Nephron (organoid): ENCODE measurements around the gene TENT5A.

Experiments used
- H3K27ac Mint-ChIP-seq, 3 experiments: 2 replicates each; pipeline ENCODE4 v1.8.0; 2020; ENCODE audit warnings: mixed read lengths in 3 of 3, mild to moderate bottlenecking in 2 of 3, moderate library complexity in 1 of 3
- H3K27me3 Mint-ChIP-seq: 2 replicates; pipeline ENCODE4 v1.8.0; 2021; ENCODE audit warnings: low read depth, mild to moderate bottlenecking, moderate library complexity, mixed read lengths
- H3K36me3 Mint-ChIP-seq: 2 replicates; pipeline ENCODE4 v1.8.0; 2020; ENCODE audit warnings: low read depth, mixed read lengths
- H3K4me1 Mint-ChIP-seq: 2 replicates; pipeline ENCODE4 v1.8.0; 2020; ENCODE audit warnings: mixed read lengths
- H3K4me3 Mint-ChIP-seq, 3 experiments: 2 replicates each; pipeline ENCODE4 v1.8.0; 2020; ENCODE audit warnings: mild to moderate bottlenecking in 3 of 3, mixed read lengths in 3 of 3, moderate library complexity in 2 of 3
- H3K9me3 Mint-ChIP-seq: 2 replicates; pipeline ENCODE4 v1.8.0; 2020; ENCODE audit warnings: mixed read lengths
- CTCF ChIP-seq, 3 experiments: fragments of 200-600 bp; sonication (generic); IDR thresholded peaks; one replicate each; pipeline ENCODE4 v1.5.0; 2021; ENCODE audit warnings: antibody characterized with exemption in 3 of 3; ENCODE audit not compliant: unreplicated experiment in 3 of 3

Gene TENT5A

GRCh38 chr6:81714684-81715083 is 37.8 kb downstream of the TENT5A start:
- Mint-ChIP-seq H3K27ac (no peak overlapping the region), H3K4me3 (no peak overlapping the region), H3K36me3 (no peaks in the 10 kb centered on the region), H3K4me1 (no peaks in the 10 kb centered on the region), H3K9me3 (no peaks in the 10 kb centered on the region), H3K27me3 (no peaks in the 10 kb centered on the region)
- no peak for TF ChIP-seq CTCF (IDR thresholded peaks at IDR 0.05; ENCODE audit: unreplicated experiment in 3 of 3)

GRCh38 chr6:81713205-81713604 is 39.3 kb downstream of the TENT5A start:
- Mint-ChIP-seq H3K27me3 (no peaks in the 10 kb centered on the region), H3K36me3 (no peaks in the 10 kb centered on the region), H3K4me1 (no peaks in the 10 kb centered on the region), H3K27ac (no peak overlapping the region), H3K9me3 (no peaks in the 10 kb centered on the region), H3K4me3 (no peak overlapping the region)
- TF ChIP-seq CTCF (IDR thresholded peaks at IDR 0.05; ENCODE audit: unreplicated experiment in 3 of 3) = no peak

GRCh38 chr6:81708113-81708699 is 44.3 kb downstream of the TENT5A start:
- TF ChIP-seq CTCF (IDR thresholded peaks at IDR 0.05; ENCODE audit: unreplicated experiment in 3 of 3) = no peak
- Mint-ChIP-seq H3K27ac (no peak overlapping the region), H3K9me3 (no peaks in the 10 kb centered on the region), H3K27me3 (no peaks in the 10 kb centered on the region), H3K4me1 (no peaks in the 10 kb centered on the region), H3K4me3 (no peak overlapping the region), H3K36me3 (no peaks in the 10 kb centered on the region)

- Mint-ChIP-seq H3K4me1 (no peaks in the 10 kb centered on the region), H3K27ac (no peak overlapping the region), H3K9me3 (no peaks in the 10 kb centered on the region), H3K36me3 (no peaks in the 10 kb centered on the region), H3K4me3 (no peak overlapping the region), H3K27me3 (no peaks in the 10 kb centered on the region)
- TF ChIP-seq CTCF (IDR thresholded peaks at IDR 0.05; ENCODE audit: unreplicated experiment in 3 of 3) = no peak
Measured at GRCh38 chr6:81704700-81705099, 47.8 kb downstream of the TENT5A start.

GRCh38 chr6:81700414-81700813 is 52.1 kb downstream of the TENT5A start:
- Mint-ChIP-seq H3K9me3 (no peaks in the 10 kb centered on the region), H3K4me1 (no peaks in the 10 kb centered on the region), H3K27ac (no peak overlapping the region), H3K27me3 (no peaks in the 10 kb centered on the region), H3K36me3 (no peaks in the 10 kb centered on the region), H3K4me3 (no peak overlapping the region)
- no peak for TF ChIP-seq CTCF (IDR thresholded peaks at IDR 0.05; ENCODE audit: unreplicated experiment in 3 of 3)

GRCh38 chr6:81697559-81697958 is 54.9 kb downstream of the TENT5A start:
- Mint-ChIP-seq H3K9me3 (no peaks in the 10 kb centered on the region), H3K36me3 (no peaks in the 10 kb centered on the region), H3K27ac (no peak overlapping the region), H3K4me3 (no peak overlapping the region), H3K27me3 (no peaks in the 10 kb centered on the region), H3K4me1 (no peaks in the 10 kb centered on the region)
- no peak for TF ChIP-seq CTCF (IDR thresholded peaks at IDR 0.05; ENCODE audit: unreplicated experiment in 3 of 3)
